NOMO-1 treated with dmso at 0.1 percent for 144 hours (cell line): ENCODE measurements around the gene GALNT2.

Experiments
- DNase-seq: peaks from one replicate; lab custom pipeline; 2025; ENCODE audit not compliant: unreplicated experiment; lab: John Stamatoyannopoulos, UW

GALNT2 gene

DNA sequence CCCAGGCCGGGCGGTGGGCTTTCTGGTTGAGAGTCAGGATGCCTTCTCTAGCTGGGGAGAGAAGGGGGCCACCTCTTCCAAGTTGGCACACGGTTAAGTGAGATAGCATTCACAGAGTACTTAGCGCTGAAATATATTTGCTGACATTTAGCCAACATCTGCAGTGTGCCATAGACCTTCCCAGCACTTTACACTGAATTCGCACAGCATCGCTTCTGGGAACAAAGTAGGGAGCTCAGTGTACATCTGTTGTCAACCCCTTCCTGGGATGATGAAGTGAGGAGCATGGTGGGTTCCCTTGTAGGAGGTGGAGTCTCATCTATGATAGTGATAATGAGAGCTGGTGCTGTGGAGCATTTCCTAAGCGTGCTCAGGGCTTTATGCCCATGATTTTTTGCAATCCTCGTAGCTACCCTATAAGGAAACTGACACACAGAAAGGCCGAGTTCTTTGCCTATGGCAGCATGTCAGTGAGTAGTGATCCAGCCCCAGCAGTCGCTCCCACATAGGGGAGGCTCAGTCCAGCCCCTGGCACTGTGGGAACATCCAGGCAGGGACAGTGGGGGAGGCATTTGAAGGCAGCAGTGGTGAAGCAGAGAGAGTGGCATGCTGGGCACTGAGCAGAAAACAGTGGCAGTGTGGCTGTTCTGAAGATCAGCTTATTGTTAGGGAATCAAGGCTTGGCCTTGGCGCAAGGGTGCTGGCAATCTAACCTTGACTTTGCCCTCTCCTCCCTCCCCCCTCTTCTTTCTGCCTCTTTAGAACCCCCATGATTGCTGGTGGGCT lies 182.8 kb downstream of the GALNT2 start:
- DNase-seq = no peak

DNA sequence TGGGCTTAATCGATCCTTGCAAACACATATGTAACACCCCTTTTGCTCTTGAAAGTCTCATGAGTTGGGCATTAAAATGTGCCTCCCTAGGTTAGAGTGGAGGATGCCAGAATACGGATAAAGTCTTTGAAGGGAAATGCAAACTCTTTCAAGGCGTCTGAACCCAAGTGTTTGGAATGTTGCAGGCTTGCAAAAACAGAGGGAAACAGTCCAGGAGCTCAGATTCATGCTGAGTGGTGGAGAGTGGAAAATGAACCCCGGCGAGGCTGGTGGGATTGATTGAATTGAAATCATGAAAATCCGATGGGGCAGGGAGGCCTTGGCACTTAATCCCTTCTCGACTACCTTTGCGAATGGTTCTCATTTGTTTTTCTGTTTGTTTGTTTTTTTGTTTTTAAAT lies 183.6 kb downstream of the GALNT2 start:
- no peak for DNase-seq

DNA sequence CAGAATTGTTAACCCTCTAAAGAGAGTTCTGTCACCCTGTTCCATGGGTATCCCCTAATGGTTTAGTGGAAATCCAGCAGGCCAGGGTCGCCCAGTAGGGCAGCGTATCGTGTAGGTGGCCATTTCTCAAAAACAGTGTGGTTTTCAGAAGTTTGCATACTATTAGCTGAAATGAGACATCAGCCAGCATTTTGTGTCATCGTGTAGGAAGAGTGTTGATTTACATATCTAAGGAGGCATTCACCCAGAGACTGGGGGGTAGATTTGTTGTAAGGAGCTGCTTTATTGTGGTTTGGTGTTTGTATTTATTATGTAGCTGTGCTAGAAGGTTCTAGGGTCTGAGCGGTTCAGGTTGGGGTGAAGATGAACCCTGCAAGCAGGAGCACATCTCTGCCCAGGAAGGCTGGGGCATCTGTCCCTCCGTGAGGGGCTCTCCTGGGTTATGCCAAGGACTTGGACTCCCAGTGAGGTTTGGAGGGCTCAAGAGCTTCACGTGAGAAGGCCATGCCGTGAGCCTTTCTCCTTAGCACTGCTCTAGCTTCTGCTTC lies 184.7 kb downstream of the GALNT2 start:
- DNase-seq = no peak

DNA sequence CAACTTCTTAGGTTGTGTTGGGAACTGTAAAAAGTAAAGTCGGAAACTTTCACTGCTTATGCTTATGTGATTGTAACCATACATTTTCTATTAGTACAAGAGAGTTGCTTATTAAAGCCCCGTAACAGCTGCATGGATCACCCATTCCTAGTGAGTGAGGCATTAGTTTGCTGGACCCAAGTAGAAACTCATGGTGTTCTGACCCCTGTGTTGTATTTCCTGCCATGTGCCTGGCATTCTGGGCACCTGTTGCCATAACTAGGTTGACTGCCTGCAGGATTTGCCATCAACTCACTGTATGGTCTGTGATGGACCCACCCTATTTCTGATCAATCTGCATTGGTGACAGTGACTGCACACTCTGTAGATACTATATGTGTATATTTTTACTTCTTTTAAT lies 186.1 kb downstream of the GALNT2 start:
- no peak for DNase-seq

DNA sequence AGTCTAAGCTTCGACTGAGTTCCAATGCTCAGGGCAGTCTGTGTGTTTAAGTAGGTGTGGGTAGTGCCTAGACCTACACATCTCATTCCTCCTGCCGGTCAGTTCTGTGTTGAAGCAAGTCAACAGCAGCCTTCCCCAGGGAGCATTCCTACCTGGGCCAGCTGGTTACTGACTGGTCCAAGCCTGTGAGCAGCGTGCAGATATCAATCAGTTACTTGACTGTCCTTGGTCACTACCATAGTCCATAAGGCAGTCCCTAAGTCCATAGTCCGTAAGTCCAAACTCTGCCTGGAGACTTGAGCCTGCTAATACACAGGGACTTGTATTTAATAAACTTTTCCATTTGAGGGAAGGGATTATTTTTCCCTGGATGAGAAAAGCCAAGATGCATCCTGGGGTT lies 187.2 kb downstream of the GALNT2 start:
- no peak for DNase-seq

DNA sequence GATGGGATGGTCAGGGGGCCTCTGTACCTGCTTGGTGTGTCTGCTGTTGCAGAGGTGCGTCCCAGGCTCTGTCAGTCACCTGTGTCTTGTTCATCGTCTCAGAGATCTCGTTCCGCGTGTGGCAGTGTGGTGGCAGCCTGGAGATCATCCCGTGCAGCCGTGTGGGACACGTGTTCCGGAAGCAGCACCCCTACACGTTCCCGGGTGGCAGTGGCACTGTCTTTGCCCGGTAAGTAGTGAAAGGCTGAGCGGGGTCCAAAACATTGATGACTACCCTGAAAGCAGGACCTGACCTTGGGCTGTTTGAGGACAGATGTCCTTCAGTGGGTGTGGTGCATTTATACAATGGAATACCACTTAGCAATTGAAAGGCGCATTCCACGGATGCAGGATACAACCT lies 188.1 kb downstream of the GALNT2 start:
- no peak for DNase-seq

DNA sequence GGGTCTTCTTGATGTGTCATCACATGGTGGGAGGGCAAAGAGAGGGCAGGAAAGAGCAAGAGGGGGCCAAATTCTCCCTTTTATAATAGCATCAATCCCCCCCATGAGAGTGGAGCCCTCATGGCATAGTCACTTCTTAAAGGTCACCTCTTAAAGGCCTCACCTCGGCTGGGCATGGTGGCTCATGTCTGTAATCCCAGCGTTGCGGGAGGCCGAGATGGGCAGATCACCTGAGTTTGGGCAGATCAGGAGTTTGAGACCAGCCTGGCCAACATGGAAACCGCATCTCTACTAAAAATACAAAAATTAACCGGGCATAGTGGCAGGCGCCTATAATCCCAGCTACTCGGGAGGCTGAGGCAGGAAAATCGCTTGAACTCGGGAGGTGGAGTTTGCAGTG lies 189.0 kb downstream of the GALNT2 start:
- no peak for DNase-seq

DNA sequence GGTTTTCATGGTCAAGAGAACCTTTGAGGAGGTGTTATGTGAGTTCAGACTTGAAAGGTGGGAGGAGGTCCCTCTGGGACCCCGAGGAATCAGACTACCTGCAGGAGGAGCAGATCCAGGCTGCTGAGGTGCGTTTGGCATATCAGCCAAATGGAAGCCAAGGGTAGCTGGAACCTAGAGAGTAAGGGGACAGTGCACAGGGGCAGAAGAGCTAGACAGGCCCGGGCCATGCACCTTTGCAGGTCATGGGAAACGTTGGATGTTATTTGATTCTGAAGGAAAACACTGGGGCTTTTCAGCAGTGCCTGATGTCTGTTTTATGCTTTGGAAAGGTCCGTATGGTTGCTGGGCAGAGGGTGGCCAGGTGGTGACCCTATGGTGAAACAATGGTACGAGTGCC lies 189.9 kb downstream of the GALNT2 start:
- no peak for DNase-seq

DNA sequence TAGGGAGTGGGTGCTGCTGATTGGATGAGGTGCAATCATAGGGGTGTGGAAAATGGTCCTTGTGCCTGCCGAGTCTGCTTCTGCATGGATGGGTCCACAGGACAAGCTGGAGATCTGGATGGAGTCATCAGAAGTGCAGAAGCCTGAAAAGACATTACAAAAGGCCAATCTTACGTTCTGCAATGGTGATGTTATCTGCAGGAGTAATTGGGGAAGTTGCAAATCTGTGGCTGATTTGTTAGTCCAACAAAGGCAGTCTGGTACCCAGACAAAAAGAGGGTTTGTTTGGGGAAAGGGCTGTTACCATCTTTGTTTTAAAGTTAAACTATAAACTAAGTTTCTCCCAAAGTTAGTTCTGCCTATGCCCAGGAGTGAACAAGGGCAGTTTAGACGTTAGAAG lies 192.6 kb downstream of the GALNT2 start:
- DNase-seq = no peak

DNA sequence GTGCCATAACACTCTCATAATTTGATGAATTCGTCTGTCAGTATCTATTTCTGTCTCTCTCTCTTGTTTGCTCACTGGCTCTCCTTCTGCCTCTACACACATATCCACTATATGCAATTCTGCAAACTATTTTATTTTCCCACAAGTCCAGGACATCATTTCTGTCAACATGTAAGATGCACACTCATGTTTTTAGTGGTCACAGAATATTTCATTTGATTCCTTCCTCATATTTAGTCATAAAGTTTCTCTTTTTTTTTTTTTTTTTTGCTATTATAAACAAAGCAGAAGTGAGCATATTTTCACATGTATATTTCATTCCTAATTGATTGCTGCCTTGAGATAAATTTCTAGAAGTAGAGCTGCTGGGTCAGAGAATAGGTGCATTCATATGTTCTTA lies 193.8 kb downstream of the GALNT2 start:
- DNase-seq = no peak

DNA sequence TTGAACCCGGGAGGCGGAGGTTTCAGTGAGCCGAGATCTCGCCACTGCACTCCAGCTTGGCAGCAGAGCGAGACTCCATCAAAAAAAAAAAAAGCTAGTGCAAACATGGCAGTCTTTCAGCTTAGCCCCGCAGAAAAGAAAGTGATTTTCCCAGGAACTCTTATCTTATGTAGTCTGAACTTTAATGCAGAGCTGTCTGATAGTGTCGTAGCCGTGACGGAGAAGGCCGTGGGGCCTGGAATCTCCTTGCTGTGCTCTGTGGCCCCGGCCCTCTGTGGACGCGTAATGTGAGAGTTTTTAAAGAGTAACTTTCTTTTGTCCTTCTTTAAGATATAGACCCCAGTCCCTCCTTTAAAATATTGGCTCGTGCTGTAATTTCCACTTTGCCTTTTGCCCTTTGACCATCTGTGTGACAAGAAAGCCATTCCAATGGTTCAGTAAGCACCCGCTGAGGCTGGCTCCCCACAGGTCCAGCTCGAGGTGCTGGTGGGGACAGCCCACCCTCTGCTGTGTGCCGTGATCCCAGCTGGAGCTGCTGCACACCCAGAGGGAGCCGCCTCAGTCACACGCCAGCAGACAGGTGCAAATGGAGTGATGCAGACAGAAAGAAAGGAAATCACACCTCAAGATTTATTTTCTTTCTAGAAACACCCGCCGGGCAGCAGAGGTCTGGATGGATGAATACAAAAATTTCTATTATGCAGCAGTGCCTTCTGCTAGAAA lies 195.1 kb downstream of the GALNT2 start:
- DNase-seq = no peak

DNA sequence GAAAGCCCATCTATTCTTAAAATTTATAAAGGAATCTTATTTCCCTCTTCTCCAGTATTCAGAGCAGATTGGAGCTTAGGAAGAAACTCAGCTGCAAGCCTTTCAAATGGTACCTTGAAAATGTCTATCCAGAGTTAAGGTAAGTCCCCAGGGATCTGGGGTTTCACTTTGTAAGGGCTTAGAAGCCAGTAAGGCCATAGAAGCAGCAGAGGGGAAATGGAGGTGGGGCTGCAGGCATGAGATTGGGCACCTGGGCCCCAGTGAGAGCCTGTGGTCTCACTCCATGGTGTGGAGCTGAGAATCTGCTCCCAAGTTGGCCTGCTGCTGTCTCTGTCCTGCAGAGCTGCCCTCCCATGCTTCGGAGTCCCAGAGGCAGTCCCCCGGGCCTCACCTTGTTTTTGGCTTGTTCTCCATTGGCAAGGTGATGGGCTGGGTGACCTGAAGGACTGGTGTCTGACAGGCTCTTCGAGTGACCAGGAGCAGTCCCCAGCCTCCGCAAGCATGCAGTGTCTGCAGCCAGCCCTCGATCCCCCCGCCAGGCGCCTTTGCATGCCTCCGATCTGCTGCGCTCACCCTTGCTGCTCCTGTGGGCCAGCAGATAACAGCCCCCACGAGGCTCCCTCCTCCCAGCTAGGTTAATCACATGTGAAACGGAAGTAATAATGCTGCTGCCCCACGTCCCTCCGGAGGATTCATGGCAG lies 196.0 kb downstream of the GALNT2 start:
- no peak for DNase-seq

DNA sequence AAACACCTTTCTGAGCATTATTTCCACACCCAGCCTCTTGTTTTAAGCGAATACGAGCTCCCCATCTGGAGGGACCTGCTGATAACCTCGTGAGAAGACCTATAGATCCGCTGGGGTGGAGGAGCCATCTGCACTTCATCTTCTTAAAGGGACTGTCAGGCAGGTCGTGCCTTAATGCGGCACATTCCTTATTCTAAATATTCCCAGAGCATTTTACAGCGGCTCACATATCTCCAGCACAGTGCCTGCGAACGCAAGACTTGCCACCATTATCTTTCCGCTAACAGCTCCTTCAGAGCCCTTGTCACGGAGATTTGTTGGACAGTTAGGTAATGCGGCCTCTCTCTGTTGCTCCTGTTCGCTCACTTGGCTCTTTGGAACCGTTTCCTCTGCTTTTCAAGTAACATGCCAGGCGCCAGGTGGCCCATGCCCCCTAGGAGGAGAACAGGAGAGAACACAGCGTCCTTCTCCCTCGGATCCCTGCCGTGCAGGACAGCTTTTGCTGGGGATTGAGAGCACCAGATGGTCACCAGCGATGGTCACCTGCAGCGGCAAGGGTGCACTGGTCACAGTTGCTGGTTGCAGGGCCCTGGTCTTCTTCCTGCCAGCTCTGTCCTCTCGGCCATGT lies 196.6 kb downstream of the GALNT2 start:
- no peak for DNase-seq

DNA sequence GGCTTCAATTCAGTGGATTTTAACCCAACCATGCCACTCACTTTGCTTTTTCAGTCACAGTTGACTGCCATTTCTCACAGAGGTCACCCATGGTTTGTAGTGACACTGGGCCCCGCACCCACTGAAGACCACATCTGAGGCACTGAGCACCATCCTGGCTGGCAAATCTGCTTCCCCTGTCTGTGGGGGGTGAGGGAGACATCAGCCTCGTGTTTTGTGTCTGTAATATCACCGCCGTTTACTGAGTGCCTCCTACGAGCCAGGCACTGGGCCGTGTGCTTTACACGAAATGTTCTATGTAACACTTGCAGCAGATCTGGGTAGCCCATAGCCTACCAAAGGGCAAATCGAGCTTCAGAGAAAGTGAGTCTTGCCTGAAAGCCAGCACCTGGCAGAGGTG lies 197.3 kb downstream of the GALNT2 start:
- DNase-seq = no peak

DNA sequence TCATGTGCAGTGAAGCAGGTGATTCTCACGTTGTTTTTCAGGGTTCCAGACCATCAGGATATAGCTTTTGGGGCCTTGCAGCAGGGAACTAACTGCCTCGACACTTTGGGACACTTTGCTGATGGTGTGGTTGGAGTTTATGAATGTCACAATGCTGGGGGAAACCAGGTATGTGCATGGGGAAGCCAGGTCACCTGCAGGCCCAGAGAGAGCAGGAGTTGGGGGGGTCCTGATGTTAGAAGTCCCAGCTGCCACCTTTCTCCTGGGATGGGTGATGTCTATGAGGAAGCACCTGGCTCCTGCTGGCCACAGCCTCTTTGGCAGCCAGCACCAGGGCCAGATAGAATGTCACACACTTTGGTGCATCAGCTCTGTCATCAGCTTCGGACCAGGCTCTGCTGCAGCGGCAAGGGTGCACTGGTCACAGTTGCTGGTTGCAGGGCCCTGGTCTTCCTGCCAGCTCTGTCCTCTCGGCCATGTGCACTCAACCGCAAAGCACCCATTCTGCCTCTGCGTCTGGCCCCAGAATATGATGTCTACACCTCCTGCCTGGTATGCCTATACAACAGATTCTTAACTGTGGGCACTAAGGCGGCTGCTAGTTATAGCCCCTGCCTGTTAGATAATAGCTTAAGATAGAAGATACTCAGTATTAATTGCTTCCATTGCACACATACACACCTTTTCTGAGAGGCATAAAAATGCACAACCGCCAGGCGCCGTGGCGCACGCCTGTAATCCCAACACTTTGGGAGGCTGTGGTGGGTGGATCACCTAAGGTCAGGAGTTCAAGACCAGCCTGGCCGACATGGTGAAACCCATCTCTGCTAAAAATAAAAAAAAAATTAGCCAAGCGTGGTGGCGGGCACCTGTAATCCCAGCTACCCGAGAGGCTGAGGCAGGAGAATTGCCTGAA lies 198.4 kb downstream of the GALNT2 start:
- no peak for DNase-seq

DNA sequence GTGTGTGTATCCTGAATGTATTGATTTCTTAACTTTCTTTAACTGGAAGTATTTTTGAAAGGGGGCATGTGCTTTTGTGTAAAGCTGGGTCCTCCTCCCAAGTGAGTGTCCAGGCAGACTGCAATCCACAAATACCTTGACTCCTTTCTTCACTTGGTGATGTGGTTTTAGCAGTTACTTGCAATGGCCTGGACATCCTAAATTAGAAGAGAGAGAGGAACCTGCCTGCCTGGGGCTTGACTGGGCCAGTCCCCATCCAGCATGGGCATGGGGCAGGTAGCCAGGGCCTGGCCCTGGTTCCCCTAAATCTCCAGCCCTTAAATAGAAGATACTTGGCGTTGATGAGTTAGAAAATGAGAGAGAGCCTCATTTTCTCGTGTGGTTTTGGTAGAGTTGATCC lies 199.4 kb downstream of the GALNT2 start:
- no peak for DNase-seq

DNA sequence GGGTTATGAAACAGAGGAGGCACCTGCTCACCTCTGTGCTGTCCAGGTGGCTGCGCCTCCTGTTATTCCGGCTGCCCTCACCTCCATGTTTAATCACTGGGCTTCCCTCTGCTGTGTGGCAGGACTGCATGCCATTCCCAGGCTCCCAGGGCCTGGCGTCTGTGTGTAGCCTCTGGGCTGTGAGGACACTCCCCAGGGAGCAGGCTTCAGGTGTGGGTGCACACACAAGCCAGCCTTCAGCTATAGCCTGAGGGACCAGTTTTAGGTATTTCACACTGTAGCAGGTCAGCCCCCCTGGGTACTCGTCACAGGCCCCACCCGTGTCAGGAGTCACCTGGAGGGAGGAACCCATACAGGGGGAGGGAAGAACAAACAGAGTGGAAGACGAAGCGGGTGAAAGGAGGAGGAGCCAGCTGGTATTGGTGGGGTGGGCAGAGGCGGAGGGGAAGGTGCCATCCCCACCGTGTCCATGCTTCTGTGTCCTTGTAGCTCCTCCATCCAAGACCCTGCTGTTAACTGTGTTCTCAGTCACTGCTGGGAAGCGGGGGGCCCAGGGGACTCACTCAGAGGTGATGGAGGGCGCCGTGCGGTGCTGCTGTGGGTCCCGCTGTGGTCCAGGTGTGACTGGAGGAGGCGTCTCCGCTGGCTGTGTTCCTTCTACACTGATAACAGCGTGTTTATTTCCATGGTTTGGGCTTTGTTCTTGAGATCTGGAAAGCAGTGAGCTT lies 200.5 kb downstream of the GALNT2 start:
- DNase-seq = no peak

DNA sequence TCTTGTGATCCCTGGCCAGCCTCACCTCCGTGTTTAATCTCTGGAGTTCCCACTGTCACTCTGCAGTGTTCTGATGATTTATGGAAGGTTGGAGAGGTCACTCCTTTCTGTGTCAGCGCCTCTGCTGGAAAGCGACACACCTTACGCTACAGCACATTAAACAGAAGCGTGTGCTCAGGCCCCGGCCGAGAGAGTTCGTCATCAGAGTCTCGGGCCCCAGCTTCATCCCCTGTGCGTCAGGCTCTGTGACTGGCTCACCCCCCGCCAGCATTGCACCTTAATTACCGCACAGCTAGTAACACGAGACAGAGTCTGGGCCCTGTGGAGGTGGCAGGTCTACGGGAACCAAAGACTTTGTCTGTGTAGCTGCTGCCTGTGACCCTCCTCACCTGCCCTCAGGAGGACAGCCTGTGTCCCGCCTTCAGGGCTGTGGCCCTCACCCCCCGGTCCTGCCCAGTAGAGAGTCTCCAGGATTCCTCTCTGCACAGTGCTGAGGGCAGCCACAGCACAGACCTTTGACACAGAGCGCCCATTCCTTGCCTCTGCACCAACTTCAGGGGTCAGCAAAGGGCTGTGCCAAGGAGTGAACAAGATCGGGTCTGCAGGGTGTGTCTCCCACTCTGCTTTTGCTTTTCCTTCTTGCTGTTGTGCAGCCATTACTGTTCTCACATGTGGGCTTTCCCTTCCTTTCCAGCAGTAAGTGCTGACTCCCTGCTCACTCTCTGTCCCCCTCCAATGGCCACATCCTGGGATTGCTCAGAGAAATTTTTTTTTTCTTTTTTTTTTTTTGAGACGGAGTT lies 201.5 kb downstream of the GALNT2 start:
- DNase-seq = no peak

DNA sequence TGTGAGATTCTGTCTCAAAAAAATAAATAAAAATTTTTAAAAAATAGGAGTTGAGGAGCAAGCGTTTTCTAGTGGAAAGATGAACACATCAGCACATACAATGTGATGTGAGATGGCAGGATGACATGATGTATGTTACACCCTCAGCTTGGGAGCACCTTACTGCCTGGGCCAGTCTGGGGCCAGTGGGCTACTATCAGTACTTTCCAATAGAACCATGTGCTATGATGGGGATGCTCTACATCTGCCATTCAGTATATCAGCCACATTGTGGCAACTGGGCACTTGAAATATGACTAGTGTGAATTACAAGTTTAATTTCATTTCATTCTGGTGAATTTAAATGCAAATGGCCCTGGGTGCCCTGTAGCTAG lies 203.1 kb downstream of the GALNT2 start:
- no peak for DNase-seq
